ENCODE data around the gene CCS. TPM values are rescaled to one million over a fixed set of nuclear protein-coding genes. Genes with fewer than 3 reads are reported as not detected.
"Not testable (repeated sequence)": the region's sequence is repeated elsewhere in the genome, so short reads cannot be mapped to it uniquely, and the experiment has no call there.

CCS gene
- total RNA-seq, 2 donors from 2014 or later: 23.2 to 33.0 TPM

DNA sequence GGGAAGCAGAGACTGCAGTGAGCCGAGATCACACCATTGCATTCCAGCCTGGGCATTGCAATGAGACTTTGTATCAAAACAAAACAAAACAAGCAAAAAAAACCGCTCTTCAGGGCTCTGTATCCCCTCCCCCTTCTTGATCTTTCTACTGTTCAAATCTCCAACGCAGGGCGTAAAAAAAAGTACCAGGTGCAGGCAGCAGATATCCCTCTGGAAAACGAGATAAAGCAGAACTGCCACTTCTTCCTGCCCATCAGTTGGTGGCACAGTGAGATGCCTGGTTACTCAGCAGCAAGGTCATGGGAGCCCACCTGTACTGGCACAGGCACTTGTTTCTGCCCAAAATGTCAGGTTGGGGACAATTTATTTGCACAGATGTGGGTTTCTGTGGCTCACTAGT, 11.2 kb downstream of the CCS start:
- DNase-seq (ENCODE audit: low spot score in 2 of 2) (no peak), ATAC-seq (no peak)
- H3K9me3 Mint-ChIP-seq: no peaks in the 10 kb centered on the region
- H3K36me3 Mint-ChIP-seq: peaks cover 4 to 5% of the 10 kb centered on the region in 2 donors
- H3K27ac Mint-ChIP-seq: no peak overlapping the region

DNA sequence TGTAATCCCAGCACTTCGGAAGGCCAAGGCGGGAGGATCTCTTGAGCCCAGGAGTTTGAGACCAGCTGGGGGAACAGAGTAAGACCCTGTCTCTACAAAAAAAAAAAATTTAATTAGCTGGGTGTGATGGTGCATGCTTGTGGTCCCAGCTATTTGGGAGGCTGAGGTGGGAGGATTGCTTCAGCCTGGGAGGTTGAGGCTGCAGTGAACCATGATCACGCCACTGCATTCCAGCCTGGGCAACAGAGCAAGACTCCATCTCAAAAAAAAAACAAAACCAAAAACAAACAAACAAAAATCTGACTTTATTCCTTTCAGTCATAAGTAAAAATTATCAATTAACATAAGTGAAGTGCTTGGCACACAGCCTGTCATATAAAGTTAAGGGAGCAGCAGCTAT, 13.6 kb downstream of the CCS start:
- H3K27ac Mint-ChIP-seq; H3K9me3 Mint-ChIP-seq; DNase-seq (ENCODE audit: low spot score in 2 of 2); H3K36me3 Mint-ChIP-seq; ATAC-seq: not testable (repeated sequence)

DNA sequence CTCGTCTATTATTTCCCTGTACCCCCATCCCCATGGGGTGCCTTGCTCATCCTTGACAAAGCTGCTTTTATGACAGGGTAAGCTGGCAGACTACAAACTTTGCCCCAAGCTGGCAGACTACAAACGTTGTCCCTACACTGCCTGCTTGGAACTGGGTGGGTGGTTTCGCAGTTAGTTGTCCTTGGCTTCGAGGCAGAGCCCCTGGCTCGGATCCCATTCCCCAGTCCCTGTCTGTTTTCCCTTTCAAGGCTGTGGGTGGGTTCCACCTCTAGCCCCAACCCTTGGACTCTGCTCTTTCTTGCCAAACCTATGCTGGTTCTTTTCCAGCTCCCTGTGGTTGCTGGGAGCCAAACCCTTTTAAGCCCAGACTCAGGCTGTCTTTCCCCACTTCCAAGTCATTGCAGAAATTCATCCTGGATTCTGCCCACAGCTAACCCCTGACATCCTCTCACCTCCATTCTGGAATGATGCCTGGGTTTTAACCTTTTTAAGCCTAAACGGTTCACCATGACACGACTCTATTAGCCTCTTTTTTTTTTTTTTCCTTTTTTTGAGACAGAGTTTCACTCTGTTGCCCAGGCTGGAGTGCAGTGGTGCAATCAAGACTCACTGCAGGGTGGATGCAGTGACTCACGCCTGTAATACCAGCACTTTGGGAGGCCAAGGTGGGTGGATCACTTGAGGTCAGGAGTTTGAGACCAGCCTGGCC, 14.3 kb downstream of the CCS start:
- no peaks in the 10 kb centered on the region for H3K9me3 Mint-ChIP-seq
- DNase-seq (ENCODE audit: low spot score in 2 of 2) (no peak), ATAC-seq (no peak)
- H3K36me3 Mint-ChIP-seq: peaks cover 4 to 5% of the 10 kb centered on the region in 2 donors
- peak overlapping the region in 1 of 2 donors; percentile 75 for H3K27ac Mint-ChIP-seq

DNA sequence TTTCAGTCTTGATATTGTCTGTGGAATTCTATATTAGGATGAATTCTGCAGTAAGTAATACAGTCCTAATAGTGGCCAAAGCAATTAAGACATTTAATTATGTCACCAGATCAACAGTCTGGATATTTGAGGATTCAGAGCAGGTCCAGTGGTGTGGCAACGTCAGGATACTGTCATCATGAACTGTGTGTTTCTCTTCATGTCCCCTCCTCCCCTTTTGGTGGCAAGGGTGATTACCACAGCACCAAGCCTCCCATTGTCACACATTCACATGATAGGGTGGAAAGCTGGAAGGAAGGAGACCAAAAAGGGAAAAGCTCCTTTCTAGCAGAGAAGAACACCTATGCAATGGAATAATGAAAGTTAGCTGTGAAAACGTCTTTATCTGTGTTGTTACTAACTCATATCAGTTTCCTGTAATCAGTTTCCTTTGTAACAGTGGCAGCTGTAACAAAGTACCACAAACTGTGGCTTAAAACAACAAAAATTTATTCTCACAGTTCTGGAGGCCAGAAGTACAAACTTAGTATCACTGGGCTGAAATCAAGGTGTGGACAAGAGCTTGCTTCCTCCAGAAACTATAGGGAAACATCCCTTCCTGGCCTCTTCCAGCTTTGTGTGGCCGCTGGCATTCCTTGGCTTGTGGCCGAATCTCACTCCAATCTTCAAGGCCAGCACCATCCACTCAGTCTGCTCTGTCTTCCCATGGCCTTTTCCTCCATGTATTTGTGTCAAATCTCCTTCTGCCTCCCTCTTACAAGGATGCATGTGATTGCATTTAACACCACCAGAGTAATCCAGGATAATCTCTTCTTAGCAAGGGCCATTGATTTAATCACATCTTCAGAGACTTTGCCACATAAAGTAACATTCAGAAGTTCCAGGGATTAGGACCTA, 17.0 kb downstream of the CCS start:
- Mint-ChIP-seq H3K36me3 (peaks cover 2% of the 10 kb centered on the region in 2 donors), H3K27ac (no peak overlapping the region), H3K9me3 (no peaks in the 10 kb centered on the region)
- DNase-seq (ENCODE audit: low spot score in 2 of 2): no peak
- ATAC-seq: peak in 1 of 2 donors; percentile 18

DNA sequence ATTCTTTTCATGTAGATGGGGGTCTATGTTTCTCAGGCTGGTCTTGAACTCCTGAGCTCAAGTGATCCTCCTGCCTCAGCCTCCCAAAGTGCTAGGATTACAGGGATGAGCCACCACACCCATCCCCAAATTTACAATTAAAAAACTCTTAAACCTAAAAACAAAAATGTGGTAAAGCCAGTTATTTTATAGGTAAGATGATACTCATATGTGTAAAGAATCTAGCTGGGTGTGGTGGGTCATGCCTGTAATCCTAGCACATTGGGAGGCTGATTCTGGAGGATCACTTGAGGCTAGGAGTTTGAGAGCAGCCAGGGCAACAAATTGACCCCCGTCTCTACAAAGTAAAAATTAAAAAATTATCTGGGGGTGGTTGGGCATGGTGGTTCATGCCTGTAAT, 19.5 kb downstream of the CCS start:
- no peak for DNase-seq (ENCODE audit: low spot score in 2 of 2)
- Mint-ChIP-seq H3K27ac (no peak overlapping the region), H3K36me3 (peaks cover 18 to 21% of the 10 kb centered on the region in 2 donors), H3K9me3 (no peaks in the 10 kb centered on the region)
- ATAC-seq: no peak

DNA sequence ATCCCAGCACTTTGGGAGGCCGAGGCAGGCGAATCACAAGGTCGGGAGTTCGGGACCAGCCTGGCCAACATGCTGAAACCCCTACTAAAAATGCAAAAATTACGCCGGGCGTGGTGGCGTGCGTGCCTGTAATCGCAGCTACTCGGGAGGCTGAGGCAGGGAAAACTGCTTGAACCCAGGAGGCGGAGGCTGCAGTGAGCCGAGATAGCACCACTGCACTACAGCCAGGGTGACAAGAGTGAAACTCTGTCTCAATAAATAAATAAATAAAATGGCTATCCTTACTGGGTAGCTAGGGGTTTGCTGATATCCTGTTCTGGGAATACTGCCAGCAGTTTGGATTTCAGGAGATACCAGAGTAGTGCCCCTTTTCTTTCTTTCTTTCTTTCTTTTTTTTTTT, 21.1 kb downstream of the CCS start:
- DNase-seq (ENCODE audit: low spot score in 2 of 2): no peak
- Mint-ChIP-seq H3K9me3 (no peaks in the 10 kb centered on the region), H3K36me3 (peaks cover 34 to 37% of the 10 kb centered on the region in 2 donors), H3K27ac (no peak overlapping the region)
- ATAC-seq: no peak

DNA sequence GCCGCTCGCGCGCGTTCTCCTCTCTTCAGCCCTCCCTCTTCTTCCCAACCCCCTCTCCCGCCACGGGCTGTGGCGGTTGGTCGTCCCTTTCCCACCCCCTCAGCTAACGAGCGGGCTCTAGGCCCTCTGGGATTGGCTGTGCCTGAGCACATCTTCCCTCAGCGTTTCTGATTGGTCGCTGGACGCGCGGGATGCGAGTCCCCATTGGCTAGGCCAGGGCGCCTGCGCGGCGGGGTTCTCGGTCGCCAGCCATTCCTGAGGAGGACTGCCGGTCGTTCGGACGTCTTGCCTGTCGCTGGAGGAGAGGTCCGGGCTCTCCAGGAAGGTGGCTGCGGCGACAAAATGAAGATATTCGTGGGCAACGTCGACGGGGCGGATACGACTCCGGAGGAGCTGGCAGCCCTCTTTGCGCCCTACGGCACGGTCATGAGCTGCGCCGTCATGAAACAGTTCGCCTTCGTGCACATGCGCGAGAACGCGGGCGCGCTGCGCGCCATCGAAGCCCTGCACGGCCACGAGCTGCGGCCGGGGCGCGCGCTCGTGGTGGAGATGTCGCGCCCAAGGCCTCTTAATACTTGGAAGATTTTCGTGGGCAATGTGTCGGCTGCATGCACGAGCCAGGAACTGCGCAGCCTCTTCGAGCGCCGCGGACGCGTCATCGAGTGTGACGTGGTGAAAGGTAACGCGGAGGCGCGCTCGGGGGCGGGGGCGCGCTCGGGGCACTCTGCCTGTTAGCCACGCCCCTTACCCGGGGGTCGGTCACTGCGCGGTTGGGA, 23.6 kb downstream of the CCS start, which contains the start of gene RBM14:
Gene RBM14 (plus strand): TSS at position 252 of the 776 bp plus-strand sequence. CDS start 91 bp downstream, at position 343.
- DNase-seq (ENCODE audit: low spot score in 2 of 2) (peak; percentile 97 to 99), ATAC-seq (peak; percentile 94 to 95)
- Mint-ChIP-seq H3K36me3 (peaks cover 37 to 51% of the 10 kb centered on the region in 2 donors), H3K9me3 (no peaks in the 10 kb centered on the region), H3K27ac (peak within 1 kb of the TSS; percentile 94 to 99)

DNA sequence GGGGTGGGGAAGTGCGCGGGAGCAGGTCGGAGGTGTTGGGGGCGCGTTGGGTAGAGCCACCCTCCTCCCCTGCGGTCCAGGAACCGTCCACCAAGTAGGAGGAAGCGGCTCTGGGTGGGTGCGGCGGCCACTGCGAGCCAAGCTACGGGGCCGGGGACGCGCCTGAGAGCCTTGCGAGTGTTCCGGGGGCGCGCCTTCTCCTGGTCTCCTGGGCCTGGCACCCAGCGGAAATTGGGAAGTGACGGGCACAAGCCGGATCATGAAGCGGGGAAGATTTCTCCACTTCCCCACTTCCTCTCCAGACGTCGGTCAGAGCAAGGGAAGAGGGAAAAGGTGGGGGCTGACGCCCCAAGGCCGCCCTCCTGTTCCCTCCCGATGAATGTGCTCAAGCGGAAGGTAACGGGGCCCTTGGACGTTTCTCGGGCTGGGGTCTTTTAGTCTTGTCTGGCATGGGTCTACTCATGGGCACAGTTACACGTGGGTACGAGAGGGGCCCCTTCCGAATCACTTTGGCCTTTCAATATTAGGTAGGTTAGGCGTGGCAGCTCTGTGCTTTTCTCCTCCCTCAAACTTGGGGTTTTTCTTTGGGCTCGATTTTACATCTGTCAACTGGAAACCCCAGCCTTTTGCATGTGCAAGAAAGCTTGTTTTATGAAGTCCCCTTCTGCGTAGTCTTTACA, 24.3 kb downstream of the CCS start:
- H3K27ac Mint-ChIP-seq: peak overlapping the region; percentile 94 to 99
- ATAC-seq (no peak), DNase-seq (ENCODE audit: low spot score in 2 of 2) (no peak)
- no peaks in the 10 kb centered on the region for H3K9me3 Mint-ChIP-seq
- peaks cover 37 to 51% of the 10 kb centered on the region in 2 donors for H3K36me3 Mint-ChIP-seq

DNA sequence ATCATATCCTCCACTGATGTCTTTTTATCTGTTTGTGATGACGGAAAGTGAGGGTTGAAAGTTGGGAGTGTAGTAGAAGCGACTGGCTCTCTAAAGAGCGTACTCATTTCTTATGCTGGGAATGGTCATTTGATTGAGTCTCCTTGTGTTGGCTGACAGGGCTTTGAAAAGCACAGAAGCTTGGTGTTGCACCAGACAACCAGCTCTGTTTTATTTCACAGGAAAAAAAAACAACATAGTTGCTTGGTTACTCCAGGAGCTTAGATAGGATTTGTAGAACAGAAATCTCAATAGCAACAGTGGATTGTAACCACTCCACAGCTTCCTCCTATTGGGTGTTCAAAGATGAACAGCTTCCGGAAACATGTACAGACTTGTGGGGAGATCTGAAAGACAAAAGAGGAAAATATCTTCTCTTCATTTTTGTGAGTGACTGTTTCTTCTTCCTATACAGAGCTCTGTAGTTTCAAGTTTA, 26.1 kb downstream of the CCS start:
- no peaks in the 10 kb centered on the region for H3K9me3 Mint-ChIP-seq
- DNase-seq (ENCODE audit: low spot score in 2 of 2) (no peak), ATAC-seq (peak; percentile 25 to 26)
- peak overlapping the region; percentile 94 to 99 for H3K27ac Mint-ChIP-seq
- peaks cover 54 to 65% of the 10 kb centered on the region in 2 donors for H3K36me3 Mint-ChIP-seq

DNA sequence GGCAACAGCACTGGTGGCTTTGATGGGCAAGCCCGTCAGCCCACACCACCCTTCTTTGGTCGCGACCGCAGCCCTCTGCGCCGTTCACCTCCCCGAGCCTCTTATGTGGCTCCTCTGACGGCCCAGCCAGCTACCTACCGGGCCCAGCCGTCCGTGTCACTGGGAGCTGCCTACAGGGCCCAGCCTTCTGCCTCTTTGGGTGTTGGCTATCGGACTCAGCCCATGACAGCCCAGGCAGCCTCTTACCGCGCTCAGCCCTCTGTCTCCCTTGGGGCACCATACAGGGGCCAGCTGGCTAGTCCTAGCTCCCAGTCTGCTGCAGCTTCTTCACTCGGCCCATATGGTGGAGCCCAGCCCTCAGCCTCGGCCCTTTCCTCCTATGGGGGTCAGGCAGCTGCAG, 31.5 kb downstream of the CCS start:
- Mint-ChIP-seq H3K9me3 (no peaks in the 10 kb centered on the region), H3K27ac (no peak overlapping the region), H3K36me3 (peaks cover 46 to 51% of the 10 kb centered on the region in 2 donors)
- DNase-seq (ENCODE audit: low spot score in 2 of 2): no peak
- ATAC-seq: peak in 1 of 2 donors; percentile 7

DNA sequence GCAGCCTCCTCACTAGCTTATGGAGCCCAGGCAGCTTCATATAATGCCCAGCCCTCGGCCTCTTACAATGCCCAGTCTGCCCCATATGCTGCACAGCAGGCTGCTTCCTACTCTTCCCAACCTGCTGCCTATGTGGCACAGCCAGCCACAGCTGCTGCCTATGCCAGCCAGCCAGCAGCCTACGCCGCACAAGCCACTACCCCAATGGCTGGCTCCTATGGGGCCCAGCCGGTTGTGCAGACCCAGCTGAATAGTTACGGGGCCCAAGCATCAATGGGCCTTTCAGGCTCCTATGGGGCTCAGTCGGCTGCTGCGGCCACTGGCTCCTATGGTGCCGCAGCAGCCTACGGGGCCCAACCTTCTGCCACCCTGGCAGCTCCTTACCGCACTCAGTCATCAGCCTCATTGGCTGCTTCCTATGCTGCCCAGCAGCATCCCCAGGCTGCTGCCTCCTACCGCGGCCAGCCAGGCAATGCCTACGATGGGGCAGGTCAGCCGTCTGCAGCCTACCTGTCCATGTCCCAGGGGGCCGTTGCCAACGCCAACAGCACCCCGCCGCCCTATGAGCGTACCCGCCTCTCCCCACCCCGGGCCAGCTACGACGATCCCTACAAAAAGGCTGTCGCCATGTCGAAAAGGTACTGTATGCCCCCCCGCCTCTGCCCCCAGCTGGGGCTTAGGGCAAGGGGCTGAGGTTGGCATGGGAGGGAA, 32.2 kb downstream of the CCS start:
- no peaks in the 10 kb centered on the region for H3K9me3 Mint-ChIP-seq
- ATAC-seq (peak in 1 of 2 donors; percentile 8), DNase-seq (ENCODE audit: low spot score in 2 of 2) (peak in 1 of 2 donors; percentile 31)
- peaks cover 46 to 51% of the 10 kb centered on the region in 2 donors for H3K36me3 Mint-ChIP-seq
- H3K27ac Mint-ChIP-seq: no peak overlapping the region

DNA sequence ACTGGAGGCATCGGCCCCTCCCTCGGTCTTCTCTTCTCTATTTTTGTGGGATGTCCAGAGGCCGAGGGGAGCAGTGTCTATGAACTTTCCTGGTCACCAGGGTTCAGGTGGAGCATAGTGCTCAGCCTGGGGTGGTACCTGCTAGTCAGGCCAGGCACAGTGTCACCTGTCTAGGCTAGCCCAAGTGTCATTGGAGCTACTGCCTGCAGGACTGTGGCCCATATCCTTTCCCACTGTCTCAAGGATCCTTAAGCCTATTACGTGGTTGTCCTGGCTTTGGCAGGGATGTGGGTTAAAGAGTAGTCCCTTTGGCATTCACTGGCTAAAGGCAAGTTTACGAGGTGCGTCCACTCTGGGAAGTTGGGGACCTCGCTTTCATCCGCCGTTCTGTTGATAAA, 32.8 kb downstream of the CCS start:
- peaks cover 46 to 50% of the 10 kb centered on the region in 2 donors for H3K36me3 Mint-ChIP-seq
- ATAC-seq (no peak), DNase-seq (ENCODE audit: low spot score in 2 of 2) (peak in 1 of 2 donors; percentile 43)
- H3K27ac Mint-ChIP-seq: no peak overlapping the region
- no peaks in the 10 kb centered on the region for H3K9me3 Mint-ChIP-seq

DNA sequence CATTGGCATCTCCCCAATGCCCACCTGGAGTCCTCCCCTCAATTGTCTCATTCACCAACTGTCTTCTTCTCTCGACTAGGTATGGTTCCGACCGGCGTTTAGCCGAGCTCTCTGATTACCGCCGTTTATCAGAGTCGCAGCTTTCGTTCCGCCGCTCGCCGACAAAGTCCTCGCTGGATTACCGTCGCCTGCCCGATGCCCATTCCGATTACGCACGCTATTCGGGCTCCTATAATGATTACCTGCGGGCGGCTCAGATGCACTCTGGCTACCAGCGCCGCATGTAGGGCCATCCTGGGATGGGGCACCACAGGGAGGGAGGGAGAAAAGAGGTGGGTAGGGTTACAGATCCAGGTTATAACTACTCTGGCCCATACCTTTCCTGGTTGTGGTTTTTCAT, 33.4 kb downstream of the CCS start:
- no peaks in the 10 kb centered on the region for H3K9me3 Mint-ChIP-seq
- H3K36me3 Mint-ChIP-seq: peaks cover 46 to 51% of the 10 kb centered on the region in 2 donors
- peak overlapping the region in 1 of 2 donors; percentile 92 for H3K27ac Mint-ChIP-seq
- DNase-seq (ENCODE audit: low spot score in 2 of 2) (peak in 1 of 2 donors; percentile 14), ATAC-seq (no peak)

DNA sequence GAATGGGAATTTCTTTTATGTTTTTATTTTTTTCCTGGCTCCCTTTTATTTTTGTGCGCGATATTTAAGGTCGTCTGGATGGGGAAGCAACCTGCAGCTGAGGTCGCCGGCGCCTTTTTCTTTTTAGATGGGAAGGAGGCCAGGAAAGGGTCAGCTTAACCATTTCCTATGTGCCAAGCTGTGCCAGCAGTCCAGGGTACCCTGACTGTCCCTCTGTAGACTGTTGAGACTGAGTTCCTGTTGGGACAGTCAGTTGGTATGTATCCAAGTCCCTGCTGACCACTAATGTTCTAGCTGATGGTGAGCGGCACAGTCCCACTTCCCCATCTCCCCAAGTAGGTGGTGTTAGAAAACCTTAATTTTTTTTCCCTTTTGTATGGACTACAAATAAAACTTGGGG, 33.9 kb downstream of the CCS start:
- Mint-ChIP-seq H3K27ac (peak overlapping the region in 1 of 2 donors; percentile 92), H3K36me3 (peaks cover 49 to 57% of the 10 kb centered on the region in 2 donors), H3K9me3 (no peaks in the 10 kb centered on the region)
- DNase-seq (ENCODE audit: low spot score in 2 of 2): no peak
- ATAC-seq: no peak

DNA sequence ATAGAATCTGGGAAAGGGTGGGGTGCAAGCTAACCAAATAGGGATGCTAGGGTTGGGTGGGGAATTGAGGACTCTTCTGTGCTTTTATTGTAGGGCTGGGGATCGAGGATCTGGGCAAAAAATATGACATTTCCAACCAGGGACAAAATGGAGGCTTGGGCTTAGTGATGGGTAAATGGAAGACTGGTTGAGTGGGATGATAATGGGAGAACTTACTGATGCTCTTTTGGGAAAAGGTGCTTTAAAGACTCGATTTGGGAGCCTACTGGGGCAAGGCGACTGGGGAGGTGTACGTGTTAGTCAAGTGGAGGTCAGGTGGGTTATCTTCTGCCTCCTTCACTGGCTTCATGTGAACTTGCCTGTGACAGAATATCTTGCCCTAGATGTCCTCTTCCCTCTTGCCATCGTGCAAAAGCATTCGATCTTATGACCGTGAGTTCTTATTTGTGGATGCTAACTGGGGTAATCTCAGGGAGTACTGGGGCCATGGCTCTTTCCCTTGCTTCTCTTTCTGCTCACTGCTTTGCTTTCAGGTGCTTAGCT, 35.1 kb downstream of the CCS start:
- Mint-ChIP-seq H3K36me3 (peaks cover 43 to 58% of the 10 kb centered on the region in 2 donors), H3K27ac (peak overlapping the region in 1 of 2 donors; percentile 11), H3K9me3 (no peaks in the 10 kb centered on the region)
- ATAC-seq (no peak), DNase-seq (ENCODE audit: low spot score in 2 of 2) (no peak)
